Fibroblast of villous mesenchyme (primary cell): Measurements from ENCODE around the gene KCNIP4. TPM values are rescaled to one million over a fixed set of nuclear protein-coding genes. Genes with fewer than 3 reads are reported as not detected.
A peak's percentile ranks its signal among the peaks of the same experiment; 100 is the strongest.

Source experiments
- DNase-seq: peaks from one replicate; pipeline ENCODE4 v3.0.0-alpha.2; 2010; ENCODE audit warnings: low read depth
- H3K4me3 ChIP-seq: 2 replicates; pipeline ENCODE4 v1.5.1; 2011; ENCODE audit warnings: low read depth, mild to moderate bottlenecking, low read length
- CTCF ChIP-seq: IDR thresholded peaks from 2 replicates; pipeline ENCODE4 v1.5.1; 2012; ENCODE audit warnings: low read depth, mild to moderate bottlenecking, low read length; ENCODE audit not compliant: insufficient read depth
- total RNA-seq: library from RNA; depleted of rRNA; stranded (reverse); fragments of >200 nt; gene quantifications from 2 replicates; pipeline ENCODE4 v1.2.3, GENCODE V29; 2012

The KCNIP4 gene
- total RNA-seq, 1 donor = under 0.01 TPM

DNA sequence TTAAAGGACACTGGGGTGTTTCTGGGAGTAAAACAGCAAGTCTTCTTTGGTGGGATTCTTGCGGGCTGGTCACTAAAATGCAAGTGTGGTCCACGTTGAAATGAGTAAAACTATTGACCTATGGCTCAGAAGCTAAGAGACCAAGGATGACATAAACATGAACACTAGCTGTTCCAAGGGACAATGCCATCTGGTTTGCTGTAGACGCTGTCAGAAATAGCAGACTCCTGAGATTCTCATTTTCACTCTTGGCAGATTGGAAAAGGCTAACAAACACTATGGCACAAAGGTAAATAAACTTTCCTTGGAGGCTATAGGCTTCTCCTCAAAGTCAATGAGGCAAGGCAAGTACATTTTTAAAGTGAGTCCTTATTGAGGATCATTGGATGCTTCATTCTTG is 343.6 kb downstream of the KCNIP4 start:
- DNase-seq = no peak
- H3K4me3 ChIP-seq = no peak overlapping the region
- TF ChIP-seq CTCF = no peak

DNA sequence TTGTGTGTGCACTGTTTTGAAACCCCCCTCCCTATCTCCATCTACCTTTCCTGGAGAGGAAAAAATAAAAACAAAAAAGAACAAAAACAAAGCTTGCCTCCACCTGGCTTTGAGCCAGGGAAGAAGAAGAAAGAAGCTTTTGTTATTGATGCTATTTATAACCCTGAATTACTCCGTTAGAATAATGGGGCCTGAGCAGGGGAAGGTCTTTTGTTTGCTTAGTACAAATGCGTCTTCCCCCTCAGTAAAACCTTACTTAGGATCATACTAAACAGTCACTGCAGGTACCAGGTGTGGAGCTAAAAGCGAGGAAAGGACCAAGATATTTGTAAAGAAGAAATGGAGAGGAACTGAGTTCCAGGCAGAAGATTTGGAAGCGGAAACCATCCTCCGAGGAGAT is 352.1 kb downstream of the KCNIP4 start:
- H3K4me3 ChIP-seq = no peak overlapping the region

GRCh38 chr4:21593671-21594001 is 354.9 kb downstream of the KCNIP4 start:
- H3K4me3 ChIP-seq = no peak overlapping the region
- TF ChIP-seq CTCF = no peak
- DNase-seq = no peak

More for the DNA sequence above, 352.1 kb downstream of the KCNIP4 start:
- no peak for TF ChIP-seq CTCF
- DNase-seq = no peak

DNA sequence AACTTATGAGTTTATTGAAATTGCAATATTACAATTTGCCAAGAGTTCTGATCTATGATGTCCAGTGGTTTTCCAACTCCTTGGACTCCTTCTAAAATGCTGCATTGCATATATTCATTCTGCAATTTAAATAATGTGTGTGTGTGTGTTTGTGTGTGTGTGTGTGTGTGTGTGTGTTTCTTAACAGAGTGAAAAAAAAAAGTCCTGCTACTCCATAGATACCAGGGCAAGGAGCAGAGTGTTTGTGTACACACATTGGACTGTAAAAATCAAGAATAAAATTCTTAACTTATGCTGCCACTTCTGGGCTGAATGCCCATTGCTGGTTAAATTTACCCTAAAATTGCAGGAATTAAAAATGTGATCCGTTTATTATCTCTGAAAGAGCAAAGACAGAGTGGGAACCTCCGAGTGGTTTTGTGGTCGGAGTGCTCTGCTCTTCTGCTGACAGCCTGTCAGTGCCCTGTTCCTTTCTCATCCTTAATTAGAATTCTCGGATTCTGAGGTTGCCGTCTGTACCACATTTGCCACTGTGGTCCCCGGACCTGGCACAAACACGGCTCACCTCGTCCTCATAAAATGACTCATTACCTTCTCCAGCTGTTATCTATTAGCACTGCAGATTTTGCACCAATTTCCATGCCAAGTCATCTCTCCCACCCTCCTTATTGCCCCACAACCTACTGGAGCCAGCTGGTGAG is 355.5 kb downstream of the KCNIP4 start:
- DNase-seq = peak; percentile 3
- H3K4me3 ChIP-seq = no peak overlapping the region
- no peak for TF ChIP-seq CTCF

DNA sequence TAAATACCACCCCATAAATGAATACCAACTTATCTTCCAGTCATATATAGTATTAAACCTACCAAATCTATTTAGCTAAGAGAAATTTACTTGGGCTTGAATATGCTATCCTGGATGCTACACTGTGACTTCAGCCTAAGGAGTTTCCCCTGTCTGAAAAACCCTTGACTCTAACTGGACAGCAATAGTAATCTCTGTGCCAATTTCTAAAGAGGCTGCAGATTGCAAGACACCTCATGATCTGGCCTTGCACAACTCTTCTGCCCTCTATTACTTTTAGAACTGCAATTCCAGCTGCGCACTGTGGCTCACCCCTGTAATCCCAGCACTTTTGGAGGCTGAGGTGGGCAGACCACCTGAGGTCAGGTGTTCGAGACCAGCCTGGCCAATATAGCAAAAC is 371.5 kb downstream of the KCNIP4 start:
- no peak for TF ChIP-seq CTCF
- H3K4me3 ChIP-seq = no peak overlapping the region
- DNase-seq = peak; percentile 6

- DNase-seq = no peak
- H3K4me3 ChIP-seq = no peak overlapping the region
- no peak for TF ChIP-seq CTCF
Observed at GRCh38 chr4:21571100-21571499, 377.5 kb downstream of the KCNIP4 start.

DNA sequence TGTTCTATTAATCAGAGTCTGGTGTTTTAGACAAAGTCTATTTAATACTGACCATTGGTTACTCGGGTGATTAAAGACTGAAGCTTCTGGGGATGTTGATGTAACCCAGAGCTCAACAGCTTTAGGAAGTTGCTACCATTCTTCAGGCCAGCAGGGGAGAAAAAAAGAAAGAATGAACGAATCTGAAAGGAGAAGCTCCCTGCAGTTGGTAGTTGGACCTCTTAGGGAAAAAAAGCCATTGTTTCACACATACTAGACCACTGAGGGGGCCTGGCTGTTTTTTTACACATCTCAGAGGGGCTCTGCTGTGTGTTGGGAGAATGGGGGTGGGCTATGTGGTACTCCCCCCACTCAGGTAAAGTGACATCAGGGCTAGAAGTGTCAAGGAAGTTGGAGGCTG is 378.9 kb downstream of the KCNIP4 start:
- no peak overlapping the region for H3K4me3 ChIP-seq
- DNase-seq = no peak
- no peak for TF ChIP-seq CTCF
